WTC11 (cell line): ENCODE results near the gene MTA1. TPM values are rescaled to one million over a fixed set of nuclear protein-coding genes. Genes with fewer than 3 reads are reported as not detected.
A peak's percentile ranks its signal among the peaks of the same experiment; 100 is the strongest.

Source experiments
- ATAC-seq: fragments of 200-7000 bp; cut with Tn5 transposase; 2 replicates; pipeline ENCODE4 v1.10.0; 2021; ENCODE audit warnings: mild to moderate bottlenecking, moderate library complexity
- Bru-seq: library from RNA; stranded (reverse); fragments of 400-500 nt; gene quantifications from one replicate; lab custom pipeline; 2021; lab: Mats Ljungman, UMichigan
- CTCF ChIA-PET: fragments of 300-600 bp; sonication (Branson Sonifier 250); formaldehyde crosslinking; loops from one replicate; lab custom pipeline; 2021; ENCODE audit warnings: antibody characterized with exemption; lab: Charles Lee
- POLR2A ChIA-PET: fragments of 350-600 bp; sonication (Branson Sonifier 250); formaldehyde crosslinking; loops from one replicate; lab custom pipeline; 2021; ENCODE audit warnings: antibody characterized with exemption; lab: Charles Lee
- DNase-seq: peaks from one replicate; pipeline ENCODE4 v3.0.0; 2021; ENCODE audit warnings: low spot score
- H3K27ac Mint-ChIP-seq: 2 replicates; pipeline ENCODE4 v1.8.0; 2021; ENCODE audit warnings: mixed read lengths
- H3K27me3 Mint-ChIP-seq: 2 replicates; pipeline ENCODE4 v1.8.0; 2021; ENCODE audit warnings: low read depth, mild to moderate bottlenecking, moderate library complexity, mixed read lengths
- H3K36me3 Mint-ChIP-seq: 2 replicates; pipeline ENCODE4 v1.8.0; 2021; ENCODE audit warnings: mixed read lengths
- H3K4me1 Mint-ChIP-seq: 2 replicates; pipeline ENCODE4 v1.8.0; 2022; ENCODE audit warnings: mixed read lengths
- H3K4me3 Mint-ChIP-seq: 2 replicates; pipeline ENCODE4 v1.8.0; 2021; ENCODE audit warnings: mild to moderate bottlenecking, moderate library complexity, mixed read lengths
- H3K9me3 Mint-ChIP-seq: 2 replicates; pipeline ENCODE4 v1.8.0; 2021; ENCODE audit warnings: mixed read lengths
- CBFB ChIP-seq: sonication (generic); formaldehyde crosslinking; IDR thresholded peaks from 2 replicates; pipeline ENCODE4 v1.8.1; 2022; ENCODE audit warnings: mild to moderate bottlenecking, low read depth, missing genetic modification reagents
- ETV6 ChIP-seq: sonication (generic); formaldehyde crosslinking; IDR thresholded peaks from 2 replicates; pipeline ENCODE4 v1.8.1; 2022; ENCODE audit warnings: mild to moderate bottlenecking, missing genetic modification reagents
- NR1H2 ChIP-seq: sonication (generic); formaldehyde crosslinking; IDR thresholded peaks from 2 replicates; pipeline ENCODE4 v1.9.0; 2021; ENCODE audit warnings: mild to moderate bottlenecking, moderate library complexity, missing genetic modification reagents
- TEAD1 ChIP-seq: sonication (generic); formaldehyde crosslinking; IDR thresholded peaks from 2 replicates; pipeline ENCODE4 v1.8.0; 2022; ENCODE audit warnings: mild to moderate bottlenecking, missing genetic modification reagents
- TP53 ChIP-seq: sonication (generic); formaldehyde crosslinking; IDR thresholded peaks from 2 replicates; pipeline ENCODE4 v1.8.1; 2023; ENCODE audit warnings: mild to moderate bottlenecking, missing genetic modification reagents
- USF2 ChIP-seq: sonication (generic); formaldehyde crosslinking; IDR thresholded peaks from 2 replicates; pipeline ENCODE4 v1.8.1; 2023; ENCODE audit warnings: mild to moderate bottlenecking, missing genetic modification reagents, moderate library complexity
- ZBTB43 ChIP-seq: sonication (generic); formaldehyde crosslinking; IDR thresholded peaks from 2 replicates; pipeline ENCODE4 v1.8.1; 2023; ENCODE audit warnings: mild to moderate bottlenecking, missing genetic modification reagents
- ZNF121 ChIP-seq: sonication (generic); formaldehyde crosslinking; IDR thresholded peaks from 2 replicates; pipeline ENCODE4 v1.8.0; 2023; ENCODE audit warnings: missing genetic modification reagents
- ZNF263 ChIP-seq: sonication (generic); formaldehyde crosslinking; IDR thresholded peaks from 2 replicates; pipeline ENCODE4 v1.8.1; 2022; ENCODE audit warnings: low read depth, mild to moderate bottlenecking, moderate library complexity, missing genetic modification reagents
- long read RNA-seq, 3 experiments: library from RNA in 1 of 3; library from capped mRNA in 1 of 3; library from polyadenylated mRNA in 1 of 3; unstranded in 2 of 3; stranded (forward) in 1 of 3; transcript quantifications; one replicate each; pipeline ENCODE4 v2.0.0, GENCODE V29; 2021
- total RNA-seq: library from RNA; stranded (reverse); gene quantifications from 3 replicates; pipeline ENCODE4 v1.2.3, GENCODE V29; 2021
- TF ChIP-seq, protein P1 (sequence below): sonication (generic); formaldehyde crosslinking; IDR thresholded peaks from 2 replicates; pipeline ENCODE4 v1.8.0; 2022; ENCODE audit warnings: mild to moderate bottlenecking, missing genetic modification reagents
- TF ChIP-seq, protein P2 (sequence below): sonication (generic); formaldehyde crosslinking; IDR thresholded peaks from 2 replicates; pipeline ENCODE4 v1.8.1; 2022; ENCODE audit warnings: mild to moderate bottlenecking, moderate library complexity, missing genetic modification reagents
- TF ChIP-seq, protein P3 (sequence below): sonication (generic); formaldehyde crosslinking; IDR thresholded peaks from 2 replicates; pipeline ENCODE4 v1.8.1; 2023; ENCODE audit warnings: mild to moderate bottlenecking, moderate library complexity, missing genetic modification reagents
- TF ChIP-seq, protein P4 (sequence below): sonication (generic); formaldehyde crosslinking; IDR thresholded peaks from 2 replicates; pipeline ENCODE4 v1.8.0; 2023; ENCODE audit warnings: missing genetic modification reagents, mild to moderate bottlenecking, borderline replicate concordance

The MTA1 gene
- total RNA-seq (248 to 279 TPM (median 251 TPM) in 3 replicates), Bru-seq, nascent RNA (percentile 77 among the genes with signal in this experiment)
- long read RNA-seq, experiment 1, transcript MTA1-203 (20 exons, 2,770 nt), result major isoform, 117 of 489 reads
- long read RNA-seq, experiment 1, transcript MTA1-201 (21 exons, 2,876 nt), result minor isoform, 34 of 489 reads
- long read RNA-seq, experiment 1, transcript MTA1-202 (20 exons, 2,709 nt), result minor isoform, 27 of 489 reads
- long read RNA-seq, experiment 1, transcript MTA1-212 (2 exons, 700 nt), result minor isoform, 14 of 489 reads
- long read RNA-seq, experiment 1, partial matches to known transcripts, result 59 of 489 reads
- long read RNA-seq, experiment 1, other reads (novel, unspliced or antisense), result 229 of 489 reads
- long read RNA-seq, experiment 2, transcript MTA1-212 (2 exons, 700 nt), result minor isoform, 6 of 223 reads
- long read RNA-seq, experiment 2, transcript MTA1-203 (20 exons, 2,770 nt), result major isoform, 18 of 223 reads
- long read RNA-seq, experiment 2, transcript MTA1-211 (3 exons, 842 nt), result minor isoform, 5 of 223 reads
- long read RNA-seq, experiment 2, transcript MTA1-201 (21 exons, 2,876 nt), result minor isoform, 7 of 223 reads
- long read RNA-seq, experiment 2, partial matches to known transcripts, result 57 of 223 reads
- long read RNA-seq, experiment 2, other reads (novel, unspliced or antisense), result 126 of 223 reads
- long read RNA-seq, experiment 3, partial matches to known transcripts, result 0 of 1 reads
- long read RNA-seq, experiment 3, other reads (novel, unspliced or antisense), result 1 of 1 reads

- Mint-ChIP-seq H3K27me3 (peaks cover 25% of the 10 kb centered on the region), H3K27ac (no peak within 1 kb of the TSS; the same call in 1 of the 2 replicates), H3K36me3 (peaks cover 9% of the 10 kb centered on the region), H3K4me3 (peak within 1 kb of the TSS; percentile 90), H3K9me3 (no peaks in the 10 kb centered on the region), H3K4me1 (peaks cover 26% of the 10 kb centered on the region)
- ChIA-PET POLR2A (interaction anchor here (0.6 kb wide), 1 partner anchor 8 kb away, joined by 3 read pairs; no protein-coding TSS in a partner anchor), CTCF (interaction anchor here (1.0 to 1.2 kb wide), 2 partner anchors 49 to 54 kb away, joined by 3 read pairs; no protein-coding TSS in a partner anchor)
- TF ChIP-seq NR1H2 (CRISPR knock-in tag), result 0 out of 2 replicates have a peak, but pooled peaks have one; percentile 16
- TF ChIP-seq USF2 (CRISPR knock-in tag), result 0 out of 2 replicates have a peak, but pooled peaks have one; percentile 22
- TF ChIP-seq ZBTB43 (CRISPR knock-in tag), result no peak
- TF ChIP-seq, protein P1, sequence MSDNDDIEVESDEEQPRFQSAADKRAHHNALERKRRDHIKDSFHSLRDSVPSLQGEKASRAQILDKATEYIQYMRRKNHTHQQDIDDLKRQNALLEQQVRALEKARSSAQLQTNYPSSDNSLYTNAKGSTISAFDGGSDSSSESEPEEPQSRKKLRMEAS, result peak; percentile 84; the same call in 1 of the 2 replicates
- TF ChIP-seq, protein P2, sequence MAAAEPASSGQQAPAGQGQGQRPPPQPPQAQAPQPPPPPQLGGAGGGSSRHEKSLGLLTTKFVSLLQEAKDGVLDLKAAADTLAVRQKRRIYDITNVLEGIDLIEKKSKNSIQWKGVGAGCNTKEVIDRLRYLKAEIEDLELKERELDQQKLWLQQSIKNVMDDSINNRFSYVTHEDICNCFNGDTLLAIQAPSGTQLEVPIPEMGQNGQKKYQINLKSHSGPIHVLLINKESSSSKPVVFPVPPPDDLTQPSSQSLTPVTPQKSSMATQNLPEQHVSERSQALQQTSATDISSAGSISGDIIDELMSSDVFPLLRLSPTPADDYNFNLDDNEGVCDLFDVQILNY (CRISPR knock-in tag), result 0 out of 2 replicates have a peak, but pooled peaks have one; percentile 50
- TF ChIP-seq CBFB (CRISPR knock-in tag), result no peak
- TF ChIP-seq TP53 (CRISPR knock-in tag), result peak; percentile 73; the same call in 1 of the 2 replicates
- peak; percentile 46; the same call in 1 of the 2 replicates for TF ChIP-seq ETV6
- TF ChIP-seq, protein P3, sequence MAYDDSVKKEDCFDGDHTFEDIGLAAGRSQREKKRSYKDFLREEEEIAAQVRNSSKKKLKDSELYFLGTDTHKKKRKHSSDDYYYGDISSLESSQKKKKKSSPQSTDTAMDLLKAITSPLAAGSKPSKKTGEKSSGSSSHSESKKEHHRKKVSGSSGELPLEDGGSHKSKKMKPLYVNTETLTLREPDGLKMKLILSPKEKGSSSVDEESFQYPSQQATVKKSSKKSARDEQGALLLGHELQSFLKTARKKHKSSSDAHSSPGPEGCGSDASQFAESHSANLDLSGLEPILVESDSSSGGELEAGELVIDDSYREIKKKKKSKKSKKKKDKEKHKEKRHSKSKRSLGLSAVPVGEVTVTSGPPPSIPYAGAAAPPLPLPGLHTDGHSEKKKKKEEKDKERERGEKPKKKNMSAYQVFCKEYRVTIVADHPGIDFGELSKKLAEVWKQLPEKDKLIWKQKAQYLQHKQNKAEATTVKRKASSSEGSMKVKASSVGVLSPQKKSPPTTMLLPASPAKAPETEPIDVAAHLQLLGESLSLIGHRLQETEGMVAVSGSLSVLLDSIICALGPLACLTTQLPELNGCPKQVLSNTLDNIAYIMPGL (CRISPR knock-in tag), result no peak
- TF ChIP-seq, protein P4, sequence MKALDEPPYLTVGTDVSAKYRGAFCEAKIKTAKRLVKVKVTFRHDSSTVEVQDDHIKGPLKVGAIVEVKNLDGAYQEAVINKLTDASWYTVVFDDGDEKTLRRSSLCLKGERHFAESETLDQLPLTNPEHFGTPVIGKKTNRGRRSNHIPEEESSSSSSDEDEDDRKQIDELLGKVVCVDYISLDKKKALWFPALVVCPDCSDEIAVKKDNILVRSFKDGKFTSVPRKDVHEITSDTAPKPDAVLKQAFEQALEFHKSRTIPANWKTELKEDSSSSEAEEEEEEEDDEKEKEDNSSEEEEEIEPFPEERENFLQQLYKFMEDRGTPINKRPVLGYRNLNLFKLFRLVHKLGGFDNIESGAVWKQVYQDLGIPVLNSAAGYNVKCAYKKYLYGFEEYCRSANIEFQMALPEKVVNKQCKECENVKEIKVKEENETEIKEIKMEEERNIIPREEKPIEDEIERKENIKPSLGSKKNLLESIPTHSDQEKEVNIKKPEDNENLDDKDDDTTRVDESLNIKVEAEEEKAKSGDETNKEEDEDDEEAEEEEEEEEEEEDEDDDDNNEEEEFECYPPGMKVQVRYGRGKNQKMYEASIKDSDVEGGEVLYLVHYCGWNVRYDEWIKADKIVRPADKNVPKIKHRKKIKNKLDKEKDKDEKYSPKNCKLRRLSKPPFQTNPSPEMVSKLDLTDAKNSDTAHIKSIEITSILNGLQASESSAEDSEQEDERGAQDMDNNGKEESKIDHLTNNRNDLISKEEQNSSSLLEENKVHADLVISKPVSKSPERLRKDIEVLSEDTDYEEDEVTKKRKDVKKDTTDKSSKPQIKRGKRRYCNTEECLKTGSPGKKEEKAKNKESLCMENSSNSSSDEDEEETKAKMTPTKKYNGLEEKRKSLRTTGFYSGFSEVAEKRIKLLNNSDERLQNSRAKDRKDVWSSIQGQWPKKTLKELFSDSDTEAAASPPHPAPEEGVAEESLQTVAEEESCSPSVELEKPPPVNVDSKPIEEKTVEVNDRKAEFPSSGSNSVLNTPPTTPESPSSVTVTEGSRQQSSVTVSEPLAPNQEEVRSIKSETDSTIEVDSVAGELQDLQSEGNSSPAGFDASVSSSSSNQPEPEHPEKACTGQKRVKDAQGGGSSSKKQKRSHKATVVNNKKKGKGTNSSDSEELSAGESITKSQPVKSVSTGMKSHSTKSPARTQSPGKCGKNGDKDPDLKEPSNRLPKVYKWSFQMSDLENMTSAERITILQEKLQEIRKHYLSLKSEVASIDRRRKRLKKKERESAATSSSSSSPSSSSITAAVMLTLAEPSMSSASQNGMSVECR, result peak; percentile 64; the same call in 1 of the 2 replicates
- TF ChIP-seq ZNF263, result no peak
- TF ChIP-seq TEAD1, result 0 out of 2 replicates have a peak, but pooled peaks have one; percentile 8
- TF ChIP-seq ZNF121, result no peak
- DNase-seq (no peak), ATAC-seq (peak; percentile 48)
Measured at GRCh38 chr14:105419195-105420091, at the start of gene MTA1. TSS of gene MTA1 (plus strand) at chr14:105419827. CDS start at chr14:105420036, 209 bp downstream.
